DND-41 (cell line): ENCODE data around the gene UBXN4.
"Not testable (repeated sequence)": the region's sequence is repeated elsewhere in the genome, so short reads cannot be mapped to it uniquely, and the experiment has no call there.

Experiments
- ATAC-seq: fragments of 200-7000 bp; cut with Tn5 transposase; 3 replicates; pipeline ENCODE4 v1.9.1; 2021; ENCODE audit warnings: low read depth; ENCODE audit not compliant: insufficient read depth
- DNase-seq: peaks from one replicate; pipeline ENCODE4 v3.0.0-alpha.2; 2020
- H2AFZ ChIP-seq: 2 replicates; pipeline ENCODE4 v1.6.0; 2012; ENCODE audit warnings: low read depth, low read length
- H3K27ac ChIP-seq: 2 replicates; pipeline ENCODE4 v1.5.1; 2012; ENCODE audit warnings: low read length, inconsistent platforms
- H3K27me3 ChIP-seq: fragments of 200-600 bp; sonication (generic); 2 replicates; pipeline ENCODE4 v1.6.0; 2012; ENCODE audit warnings: low read length, mild to moderate bottlenecking, inconsistent platforms; ENCODE audit not compliant: insufficient read depth, poor library complexity
- H3K36me3 ChIP-seq: 2 replicates; pipeline ENCODE4 v1.5.1; 2012; ENCODE audit warnings: low read length, inconsistent platforms; ENCODE audit not compliant: insufficient read depth
- H3K4me1 ChIP-seq: 2 replicates; pipeline ENCODE4 v1.5.1; 2012; ENCODE audit warnings: mild to moderate bottlenecking, low read length; ENCODE audit not compliant: insufficient read depth
- H3K4me2 ChIP-seq: 2 replicates; pipeline ENCODE4 v1.6.0; 2012; ENCODE audit warnings: mild to moderate bottlenecking, moderate library complexity, low read length, inconsistent platforms; ENCODE audit not compliant: insufficient read depth
- H3K4me3 ChIP-seq, 2 experiments: fragments of 200-600 bp in 1 of 2; shearing (Covaris generic) in 1 of 2; 2 replicates each; pipeline ENCODE4 v1.5.1; 2012 to 2016; ENCODE audit warnings: inconsistent platforms in 2 of 2, low read length in 2 of 2, mild to moderate bottlenecking in 2 of 2, low read depth in 1 of 2, moderate library complexity in 1 of 2
- H3K79me2 ChIP-seq: 2 replicates; pipeline ENCODE4 v1.6.0; 2012; ENCODE audit warnings: low read length, inconsistent platforms; ENCODE audit not compliant: insufficient read depth
- H3K9ac ChIP-seq: 2 replicates; pipeline ENCODE4 v1.6.0; 2012; ENCODE audit warnings: low read depth, mild to moderate bottlenecking, inconsistent platforms, low read length, moderate library complexity
- H3K9me3 ChIP-seq: 2 replicates; pipeline ENCODE4 v1.5.1; 2012; ENCODE audit warnings: low read length, moderate library complexity, mild to moderate bottlenecking, inconsistent platforms; ENCODE audit not compliant: insufficient read depth, severe bottlenecking
- H4K20me1 ChIP-seq: 2 replicates; pipeline ENCODE4 v1.6.0; 2012; ENCODE audit warnings: low read length; ENCODE audit not compliant: insufficient read depth
- CTCF ChIP-seq: IDR thresholded peaks from 2 replicates; pipeline ENCODE4 v1.5.1; 2012; ENCODE audit warnings: borderline replicate concordance, low read length, moderate library complexity, mild to moderate bottlenecking; ENCODE audit not compliant: poor library complexity, severe bottlenecking; ENCODE audit errors: extremely low read depth
- EZH2 ChIP-seq: IDR thresholded peaks from 3 replicates; pipeline ENCODE4 v1.6.1; 2012; ENCODE audit warnings: borderline replicate concordance, low read depth, mild to moderate bottlenecking, moderate library complexity, low read length, inconsistent platforms; ENCODE audit not compliant: severe bottlenecking

Gene UBXN4

DNA sequence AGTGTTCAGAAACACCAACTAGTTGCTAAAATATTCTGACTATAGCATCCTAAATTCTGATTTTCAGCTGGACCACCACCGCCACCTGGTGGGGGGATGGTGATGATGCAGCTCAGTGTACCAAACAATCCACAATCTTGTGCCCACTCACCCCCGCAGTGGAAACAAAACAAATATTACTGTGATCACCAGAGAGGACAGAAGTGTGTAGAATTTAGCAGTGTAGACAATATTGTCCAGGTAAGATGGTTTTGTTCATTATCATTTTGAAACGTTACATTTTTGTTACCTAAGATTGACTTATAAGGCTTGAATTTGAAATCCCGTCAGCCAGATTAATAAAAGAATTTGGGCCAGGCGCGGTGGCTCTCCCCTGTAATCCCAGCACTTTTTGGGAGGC, 31.7 kb upstream of the UBXN4 start:
- Histone ChIP-seq H3K9me3 (no peaks in the 10 kb centered on the region), H2AFZ (no peak overlapping the region), H3K79me2 (no peaks in the 10 kb centered on the region), H3K27me3 (no peaks in the 10 kb centered on the region), H3K4me1 (no peaks in the 10 kb centered on the region), H4K20me1 (no peaks in the 10 kb centered on the region), H3K4me2 (no peak overlapping the region), H3K9ac (no peak overlapping the region), H3K36me3 (peaks cover 40% of the 10 kb centered on the region), H3K4me3 (no peak overlapping the region), H3K27ac (no peak overlapping the region)
- ATAC-seq (peak; percentile 85), DNase-seq (peak; percentile 73)
- TF ChIP-seq EZH2 (no peak), CTCF (peak; percentile 96)

- H2AFZ ChIP-seq, ATAC-seq, H3K27me3 ChIP-seq, H3K9ac ChIP-seq, H3K27ac ChIP-seq, H3K4me1 ChIP-seq, H3K4me3 ChIP-seq, H3K79me2 ChIP-seq, H3K9me3 ChIP-seq, H3K4me2 ChIP-seq, DNase-seq, H4K20me1 ChIP-seq: not testable (repeated sequence)
- H3K36me3 ChIP-seq = peaks cover 59% of the 10 kb centered on the region
Observed at GRCh38 chr2:135715086-135715485, 26.6 kb upstream of the UBXN4 start.

DNA sequence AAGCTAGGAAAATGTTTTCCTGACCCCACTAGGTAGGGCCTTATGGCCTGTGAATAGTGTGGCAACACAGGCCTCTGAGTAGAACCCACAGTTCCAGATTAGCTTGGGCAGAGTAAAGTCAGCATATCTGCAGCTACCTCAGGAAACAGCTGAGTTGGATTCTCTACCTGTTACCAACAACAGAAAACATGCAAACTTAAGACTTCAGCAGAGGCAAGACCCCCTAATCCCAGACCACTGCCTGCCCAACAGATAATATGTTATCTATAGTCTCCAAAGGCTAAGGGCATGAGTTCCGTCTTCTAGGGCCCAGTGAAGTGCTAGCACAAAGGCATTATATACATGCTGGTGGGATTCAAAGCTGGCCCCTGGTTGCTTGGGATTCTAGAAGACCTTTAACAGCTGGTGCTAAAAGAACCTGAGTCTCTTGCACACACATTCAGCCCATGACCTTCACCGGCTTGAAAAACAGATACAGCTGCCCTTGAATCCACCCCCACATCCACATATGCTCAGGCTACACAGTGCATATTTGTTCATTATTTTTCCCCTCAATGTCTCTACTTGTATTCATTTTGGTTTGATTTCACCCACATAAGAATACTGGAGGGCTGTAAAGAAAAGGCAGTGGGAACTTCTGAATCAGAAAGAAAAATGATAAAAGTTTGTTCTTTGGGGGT, 13.5 kb upstream of the UBXN4 start:
- no peaks in the 10 kb centered on the region for H3K9me3 ChIP-seq
- no peak overlapping the region for H3K27ac ChIP-seq
- H3K27me3 ChIP-seq = no peaks in the 10 kb centered on the region
- H3K36me3 ChIP-seq = peaks cover 29% of the 10 kb centered on the region
- ATAC-seq = no peak
- no peaks in the 10 kb centered on the region for H4K20me1 ChIP-seq
- no peak for DNase-seq
- no peak overlapping the region for H3K9ac ChIP-seq
- H3K4me3 ChIP-seq = no peak overlapping the region
- H3K4me1 ChIP-seq = no peaks in the 10 kb centered on the region
- no peaks in the 10 kb centered on the region for H3K79me2 ChIP-seq
- H3K4me2 ChIP-seq = no peak overlapping the region
- no peak overlapping the region for H2AFZ ChIP-seq
- TF ChIP-seq CTCF (no peak), EZH2 (no peak)

DNA sequence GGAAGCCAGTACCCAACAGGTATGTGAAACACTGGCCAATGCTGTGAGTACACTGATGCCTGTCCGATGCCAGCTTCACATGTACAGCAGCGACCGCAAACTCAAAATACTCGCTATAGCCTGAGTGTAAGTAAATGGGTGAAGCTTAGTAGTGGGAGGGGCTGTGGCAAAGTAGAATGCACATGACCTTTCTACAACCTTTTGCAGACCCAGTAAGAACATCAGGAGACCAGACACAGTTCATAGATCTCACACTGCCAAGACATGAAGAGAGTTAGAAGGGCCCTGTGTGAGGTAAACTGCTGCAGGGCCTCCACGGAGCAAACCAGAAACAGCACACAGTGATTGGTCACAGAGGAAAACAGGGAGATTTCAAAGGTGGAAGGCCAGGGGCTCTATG, 9.1 kb upstream of the UBXN4 start:
- H2AFZ ChIP-seq = no peak overlapping the region
- H3K4me1 ChIP-seq = no peaks in the 10 kb centered on the region
- no peak overlapping the region for H3K9ac ChIP-seq
- H3K79me2 ChIP-seq = no peaks in the 10 kb centered on the region
- H3K4me2 ChIP-seq = no peak overlapping the region
- no peaks in the 10 kb centered on the region for H3K36me3 ChIP-seq
- TF ChIP-seq CTCF (no peak), EZH2 (no peak)
- no peaks in the 10 kb centered on the region for H3K27me3 ChIP-seq
- DNase-seq (no peak), ATAC-seq (0 out of 3 replicates have a peak, but pooled peaks have one; percentile 8)
- H3K27ac ChIP-seq = no peak overlapping the region
- no peaks in the 10 kb centered on the region for H3K9me3 ChIP-seq
- H4K20me1 ChIP-seq = no peaks in the 10 kb centered on the region
- H3K4me3 ChIP-seq = no peak overlapping the region
